HG02870 (cell line): Measurements from ENCODE around the gene TBC1D32.
"Not testable (repeated sequence)": the region's sequence is repeated elsewhere in the genome, so short reads cannot be mapped to it uniquely, and the experiment has no call there.

Experiments
- ATAC-seq: cut with Tn5 transposase; IDR thresholded peaks from one replicate; pipeline ENCODE4 v1.9.1; 2021; ENCODE audit warnings: mild to moderate bottlenecking, moderate library complexity; ENCODE audit not compliant: unreplicated experiment

The TBC1D32 gene

GRCh38 chr6:121333694-121334093, 586 bp downstream of the TBC1D32 start:
- not testable (repeated sequence) for ATAC-seq

DNA sequence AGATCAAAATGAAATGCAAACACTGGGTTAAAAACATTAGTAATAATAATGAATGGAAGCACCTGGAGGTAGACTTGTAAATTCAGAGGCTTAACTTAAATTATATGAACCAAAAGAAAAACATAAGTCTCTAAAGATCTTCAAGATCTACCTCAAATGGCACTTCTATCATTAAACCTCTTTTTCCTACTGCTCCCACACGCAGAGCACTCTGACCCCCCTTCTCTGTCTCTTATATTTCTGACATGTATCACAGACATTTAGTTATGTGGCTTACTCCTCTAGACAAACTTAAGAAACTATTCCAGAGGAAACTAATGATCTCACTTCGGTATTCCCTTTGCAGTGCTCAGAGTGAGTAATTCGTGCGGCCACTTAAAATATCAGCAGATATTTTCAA, 1.1 kb downstream of the TBC1D32 start:
- ATAC-seq = no peak

GRCh38 chr6:121330516-121330915, 3.8 kb downstream of the TBC1D32 start:
- ATAC-seq = no peak

DNA sequence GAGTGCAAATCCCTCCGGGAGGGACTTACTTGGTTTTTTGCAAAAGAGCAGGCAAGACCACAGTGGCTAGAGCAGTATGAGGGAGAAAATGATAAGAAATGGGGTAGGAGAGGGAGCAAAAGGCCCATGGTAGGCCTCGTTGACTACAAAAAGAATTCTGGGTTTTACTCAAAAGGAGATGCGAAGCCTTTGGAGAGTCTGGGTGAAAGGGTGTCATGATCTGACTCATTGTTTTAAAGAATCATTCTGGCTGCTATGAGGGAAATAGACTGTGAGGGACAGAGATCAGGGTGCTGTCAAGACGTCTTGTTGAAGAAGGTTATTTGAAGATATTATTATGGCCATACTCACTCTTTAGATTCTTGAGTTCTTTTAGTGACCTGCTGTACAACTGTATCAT, 13.0 kb downstream of the TBC1D32 start:
- peak; percentile 70 for ATAC-seq

DNA sequence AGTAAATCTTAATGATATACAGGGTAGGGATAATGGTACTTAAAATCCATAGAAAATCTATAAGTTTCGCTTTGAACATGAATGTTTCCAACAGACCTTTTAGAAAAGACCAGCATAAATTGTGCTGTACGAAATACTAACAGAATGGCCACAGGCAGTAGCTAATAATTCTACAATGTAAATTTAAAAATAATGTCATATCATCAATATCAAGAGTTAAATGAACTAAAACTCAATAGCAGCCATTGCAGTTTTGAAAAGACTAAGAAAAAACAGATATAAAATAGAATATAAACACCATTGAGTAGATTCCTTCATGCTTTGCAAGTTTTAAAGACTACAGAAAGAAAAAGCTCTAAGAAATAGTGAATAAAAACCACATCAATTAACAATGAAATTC, 14.7 kb downstream of the TBC1D32 start:
- ATAC-seq = no peak

DNA sequence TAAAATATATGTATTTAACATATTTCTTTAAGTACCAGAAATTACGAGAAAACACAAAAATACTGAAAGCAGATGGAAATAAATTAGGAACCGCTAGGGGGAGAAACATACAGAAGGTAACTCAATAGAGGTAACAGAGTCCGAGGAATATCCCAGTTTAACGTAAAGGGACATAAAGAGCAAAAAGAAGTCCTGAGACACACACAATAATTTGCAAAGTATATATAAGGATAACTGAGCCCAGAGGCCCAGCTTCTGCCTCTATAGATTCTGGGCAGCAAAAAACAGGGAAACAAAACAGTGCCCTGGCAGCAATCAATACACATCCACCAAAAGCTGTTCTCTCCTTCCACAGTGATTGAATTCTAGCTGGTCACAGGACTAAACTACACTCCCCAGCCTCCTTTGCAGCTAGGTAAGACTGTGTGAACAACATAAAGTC, 15.1 kb downstream of the TBC1D32 start:
- no peak for ATAC-seq

- ATAC-seq = no peak
These were observed 19.7 kb downstream of the TBC1D32 start for GRCh38 chr6:121314381-121315112.

GRCh38 chr6:121311814-121312213, 22.5 kb downstream of the TBC1D32 start:
- not testable (repeated sequence) for ATAC-seq

- no peak for ATAC-seq
These were observed 23.8 kb downstream of the TBC1D32 start for GRCh38 chr6:121310495-121310894.

DNA sequence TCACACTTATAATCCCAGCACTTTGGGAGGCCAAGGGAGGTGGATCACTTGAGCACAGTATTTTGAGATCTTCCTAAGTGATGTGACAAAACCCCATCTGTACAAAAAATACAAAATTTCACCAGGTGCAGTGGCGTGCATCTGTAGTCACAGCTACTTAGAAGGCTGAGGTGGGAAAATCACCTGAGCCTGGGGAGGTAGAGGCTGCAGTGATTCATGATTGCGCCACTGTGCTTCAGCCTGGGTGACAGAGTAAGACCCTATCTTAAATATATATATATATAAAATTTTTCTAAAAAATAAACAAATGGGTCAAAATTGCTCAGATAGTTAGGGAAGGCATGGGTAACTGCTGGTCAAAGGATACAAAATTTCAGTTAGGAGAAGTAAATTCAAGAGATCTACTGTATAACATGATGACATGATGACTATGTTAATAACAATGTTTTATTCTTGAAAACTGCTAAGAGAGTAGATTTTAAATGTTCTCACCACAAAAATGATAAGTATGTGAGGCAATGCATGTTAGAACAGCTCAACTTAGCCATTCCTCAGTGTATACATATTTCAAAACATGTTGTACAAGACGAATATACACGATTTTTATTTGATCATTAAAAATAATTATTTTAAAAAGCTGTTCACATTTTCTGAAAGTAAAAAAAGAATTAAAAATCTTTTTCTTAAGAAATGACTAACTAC, 24.4 kb downstream of the TBC1D32 start:
- no peak for ATAC-seq

DNA sequence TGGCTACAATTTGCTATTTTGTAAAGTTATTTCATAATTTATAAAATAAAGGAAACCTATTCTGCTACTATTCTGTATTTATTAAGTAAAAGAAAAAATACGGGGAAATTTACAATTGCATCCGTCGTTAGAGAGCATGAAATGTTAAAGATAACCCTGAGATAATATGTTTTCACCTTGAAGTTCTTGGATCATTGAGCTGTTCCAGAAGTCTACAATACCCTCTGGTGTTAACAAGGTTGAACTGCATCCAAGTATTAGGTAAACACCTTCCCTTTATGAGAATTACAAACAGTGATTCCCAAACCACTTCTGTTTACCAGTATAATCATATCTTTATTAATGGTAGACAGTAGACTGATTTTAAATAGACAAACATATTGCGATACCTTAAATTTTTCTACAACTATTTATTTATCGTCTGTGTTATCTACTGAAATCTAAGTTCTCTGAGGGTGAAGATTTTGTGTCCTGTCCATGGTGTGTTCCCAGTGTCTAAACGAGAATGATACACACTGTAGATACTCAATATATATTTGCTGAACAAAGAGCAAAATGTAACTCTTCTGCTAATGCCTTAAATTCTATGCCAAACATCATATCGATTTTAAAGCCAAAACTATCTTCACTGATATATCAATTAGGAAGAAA, 28.2 kb downstream of the TBC1D32 start:
- ATAC-seq = peak; percentile 85

- peak; percentile 67 for ATAC-seq
These were observed 31.4 kb downstream of the TBC1D32 start for GRCh38 chr6:121302882-121303281.

GRCh38 chr6:121301156-121301555, 33.1 kb downstream of the TBC1D32 start:
- ATAC-seq = not testable (repeated sequence)

DNA sequence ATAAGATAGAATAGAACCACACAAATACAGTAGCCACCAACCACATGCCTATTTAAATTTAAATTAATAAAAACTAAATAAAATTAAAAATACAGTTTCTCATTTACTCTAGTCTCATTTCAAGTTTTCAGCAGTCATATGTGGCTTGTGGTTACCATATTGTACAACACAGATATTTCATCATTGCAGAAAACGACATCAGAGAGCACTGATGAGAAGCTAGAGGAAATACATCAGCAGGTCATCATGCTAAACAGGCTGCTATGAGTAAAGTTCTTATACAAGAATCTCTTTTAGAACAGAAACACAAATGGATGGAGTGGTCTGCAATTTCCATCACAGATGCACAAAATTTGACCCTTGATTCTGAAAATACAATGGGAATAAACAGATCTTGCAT, 36.6 kb downstream of the TBC1D32 start:
- ATAC-seq = no peak

DNA sequence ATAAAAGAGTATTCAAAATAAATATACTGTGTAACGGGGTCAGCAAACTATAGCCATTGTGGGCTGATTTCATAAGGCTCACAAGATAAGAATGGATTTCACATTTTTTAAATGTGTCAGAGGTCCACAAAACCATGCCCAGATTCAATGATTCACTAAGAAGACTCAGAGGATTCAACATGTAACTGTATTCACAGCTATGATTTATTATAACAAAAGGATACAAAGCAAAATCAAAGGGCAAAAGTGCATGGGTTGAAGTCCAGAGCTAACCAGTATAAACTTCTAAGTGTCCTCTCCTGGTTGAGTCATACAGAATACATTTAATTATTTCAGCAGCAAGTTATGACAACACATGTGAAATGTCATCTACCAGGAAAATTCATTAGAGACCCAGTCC, 49.2 kb downstream of the TBC1D32 start:
- no peak for ATAC-seq

- no peak for ATAC-seq
These were observed 59.5 kb downstream of the TBC1D32 start for GRCh38 chr6:121274666-121275295.

DNA sequence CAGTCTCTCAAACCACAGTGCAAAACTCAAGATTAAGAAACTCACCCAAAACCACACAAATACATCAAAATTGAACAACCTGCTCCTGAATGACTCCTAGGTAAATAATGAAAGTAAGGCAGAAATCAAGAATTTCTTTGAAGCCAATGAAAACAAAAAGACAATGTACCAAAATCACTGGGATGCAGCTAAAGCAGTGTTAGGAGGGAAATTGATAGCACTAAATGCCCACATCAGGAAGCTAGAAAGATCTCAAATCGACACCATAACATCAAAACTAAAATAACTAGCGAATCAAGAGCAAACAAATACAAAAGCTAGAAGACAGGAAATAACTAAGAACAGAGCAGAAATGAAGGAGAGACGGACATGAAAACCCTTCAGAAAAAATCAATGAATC, 70.5 kb downstream of the TBC1D32 start:
- no peak for ATAC-seq

GRCh38 chr6:121260651-121261102, 73.6 kb downstream of the TBC1D32 start:
- ATAC-seq = no peak

- ATAC-seq = no peak
These were observed 86.9 kb downstream of the TBC1D32 start for GRCh38 chr6:121247386-121247785.

GRCh38 chr6:121242386-121242785, 91.9 kb downstream of the TBC1D32 start:
- no peak for ATAC-seq

GRCh38 chr6:121237859-121238258, 96.4 kb downstream of the TBC1D32 start:
- no peak for ATAC-seq
